Colonic mucosa (tissue), 4 donors: ENCODE data around the gene DCAF6. TPM values are rescaled to one million over a fixed set of nuclear protein-coding genes. Genes with fewer than 3 reads are reported as not detected.

Experiments used
- DNase-seq: peaks from one replicate; pipeline ENCODE4 v3.0.0-alpha.2; 2020
- H3K27ac ChIP-seq: fragments of 200-600 bp; one replicate; pipeline ENCODE4 v1.8.0; 2021
- H3K27me3 ChIP-seq: fragments of 200-600 bp; one replicate; pipeline ENCODE4 v1.8.0; 2021
- H3K36me3 ChIP-seq: fragments of 200-600 bp; one replicate; pipeline ENCODE4 v1.8.0; 2021
- H3K4me1 ChIP-seq: fragments of 200-600 bp; one replicate; pipeline ENCODE4 v1.8.0; 2021; ENCODE audit warnings: mild to moderate bottlenecking
- H3K4me3 ChIP-seq: fragments of 200-600 bp; one replicate; pipeline ENCODE4 v1.8.0; 2021
- H3K9ac ChIP-seq, 2 donors: one replicate each; pipeline ENCODE4 v1.7.0; 2013; ENCODE audit warnings: control low read depth in 2 of 2, low read depth in 2 of 2, low read length in 2 of 2
- H3K9me3 ChIP-seq: fragments of 200-600 bp; one replicate; pipeline ENCODE4 v1.8.0; 2021
- CTCF ChIP-seq: fragments of 200-600 bp; IDR thresholded peaks from one replicate; pipeline ENCODE4 v1.8.0; 2022; ENCODE audit warnings: antibody characterized with exemption, mild to moderate bottlenecking
- intact Hi-C: fragments of 100-400 bp; cut with DNase I; formaldehyde crosslinking; loops from one replicate; pipeline ENCODE4 v1.14.1; 2022
- total RNA-seq, 2 donors: library from RNA; stranded (reverse); fragmentation: NEBNext Ultra II Directional in 1 of 2; extraction: Animal tissue kit (Norgen Biotek cat#: 25700) in 1 of 2; gene quantifications; one replicate each; pipeline ENCODE4 v1.2.1, GENCODE V29; 2021
- donor health status: healthy.
- donor health status: DM: no; HTN: no; CAD: no.
- donor health status: DM: no; HTN: no; CAD: no.

The DCAF6 gene
- total RNA-seq, 2 donors from 2014 or later: 47.2 to 67.0 TPM

- no peaks in the 10 kb centered on the region for H3K9me3 ChIP-seq
- H3K4me1 ChIP-seq: no peaks in the 10 kb centered on the region
- DNase-seq: no peak
- no peak overlapping the region for H3K27ac ChIP-seq
- intact Hi-C loops: no loop called here
- H3K9ac ChIP-seq: no peak overlapping the region
- H3K4me3 ChIP-seq: no peak overlapping the region
- no peaks in the 10 kb centered on the region for H3K36me3 ChIP-seq
- no peaks in the 10 kb centered on the region for H3K27me3 ChIP-seq
- no peak for TF ChIP-seq CTCF
These were observed 72.1 kb downstream of the DCAF6 start for GRCh38 chr1:168008595-168008994.

- no peak overlapping the region for H3K9ac ChIP-seq
- H3K4me1 ChIP-seq: no peaks in the 10 kb centered on the region
- intact Hi-C loops: no loop called here
- H3K9me3 ChIP-seq: no peaks in the 10 kb centered on the region
- H3K27me3 ChIP-seq: no peaks in the 10 kb centered on the region
- no peak for TF ChIP-seq CTCF
- DNase-seq: no peak
- H3K4me3 ChIP-seq: no peak overlapping the region
- H3K27ac ChIP-seq: no peak overlapping the region
- H3K36me3 ChIP-seq: no peaks in the 10 kb centered on the region
These were observed 72.8 kb downstream of the DCAF6 start for GRCh38 chr1:168009322-168009721.

GRCh38 chr1:168019407-168019806 is 82.9 kb downstream of the DCAF6 start:
- TF ChIP-seq CTCF: no peak
- H3K36me3 ChIP-seq: peaks cover 10% of the 10 kb centered on the region
- intact Hi-C loops: no loop called here
- H3K4me3 ChIP-seq: no peak overlapping the region
- no peak overlapping the region for H3K27ac ChIP-seq
- no peaks in the 10 kb centered on the region for H3K9me3 ChIP-seq
- DNase-seq: no peak
- H3K4me1 ChIP-seq: no peaks in the 10 kb centered on the region
- H3K9ac ChIP-seq: no peak overlapping the region
- H3K27me3 ChIP-seq: no peaks in the 10 kb centered on the region

GRCh38 chr1:168031198-168031597 is 94.7 kb downstream of the DCAF6 start:
- no peak for TF ChIP-seq CTCF
- intact Hi-C loops: no loop called here
- H3K4me3 ChIP-seq: no peak overlapping the region
- H3K36me3 ChIP-seq: no peaks in the 10 kb centered on the region
- no peak overlapping the region for H3K9ac ChIP-seq
- H3K4me1 ChIP-seq: no peaks in the 10 kb centered on the region
- no peaks in the 10 kb centered on the region for H3K9me3 ChIP-seq
- DNase-seq: no peak
- H3K27ac ChIP-seq: no peak overlapping the region
- H3K27me3 ChIP-seq: no peaks in the 10 kb centered on the region

GRCh38 chr1:168031627-168032026 is 95.1 kb downstream of the DCAF6 start:
- Histone ChIP-seq H3K27ac (no peak overlapping the region), H3K36me3 (no peaks in the 10 kb centered on the region), H3K4me3 (no peak overlapping the region), H3K9ac (no peak overlapping the region), H3K9me3 (no peaks in the 10 kb centered on the region), H3K27me3 (no peaks in the 10 kb centered on the region), H3K4me1 (no peaks in the 10 kb centered on the region)
- TF ChIP-seq CTCF: no peak
- DNase-seq: no peak
- intact Hi-C loops: no loop called here

GRCh38 chr1:168032029-168032428 is 95.5 kb downstream of the DCAF6 start:
- H3K9ac ChIP-seq: no peak overlapping the region
- H3K27me3 ChIP-seq: no peaks in the 10 kb centered on the region
- no peak for DNase-seq
- no peaks in the 10 kb centered on the region for H3K4me1 ChIP-seq
- no peak overlapping the region for H3K4me3 ChIP-seq
- H3K36me3 ChIP-seq: no peaks in the 10 kb centered on the region
- TF ChIP-seq CTCF: no peak
- H3K9me3 ChIP-seq: no peaks in the 10 kb centered on the region
- intact Hi-C loops: no loop called here
- H3K27ac ChIP-seq: no peak overlapping the region
